Measurements from ENCODE around the gene LIPE. TPM values are rescaled to one million over a fixed set of nuclear protein-coding genes. Genes with fewer than 3 reads are reported as not detected.
A peak's percentile ranks its signal among the peaks of the same experiment; 100 is the strongest.

The LIPE gene
- total RNA-seq, 1 donor from 2014 or later, result 55.8 TPM

- Histone ChIP-seq H3K4me1 (peaks cover 36% of the 10 kb centered on the region), H3K36me3 (peaks cover 25% of the 10 kb centered on the region), H3K27me3 (ENCODE audit: low read depth) (no peaks in the 10 kb centered on the region), H3K9me3 (replicated peaks) (peaks cover 12% of the 10 kb centered on the region), H3K4me3 (no peak overlapping the region), H3K27ac (replicated peaks) (no peak overlapping the region)
- intact Hi-C loops (cut with micrococcal nuclease), result no loop called here
- DNase-seq, result no peak
- TF ChIP-seq CTCF (IDR thresholded peaks at IDR 0.05; ENCODE audit: borderline replicate concordance), result no peak
Measured at GRCh38 chr19:42368360-42368759, 58.8 kb downstream of the LIPE start.

DNA sequence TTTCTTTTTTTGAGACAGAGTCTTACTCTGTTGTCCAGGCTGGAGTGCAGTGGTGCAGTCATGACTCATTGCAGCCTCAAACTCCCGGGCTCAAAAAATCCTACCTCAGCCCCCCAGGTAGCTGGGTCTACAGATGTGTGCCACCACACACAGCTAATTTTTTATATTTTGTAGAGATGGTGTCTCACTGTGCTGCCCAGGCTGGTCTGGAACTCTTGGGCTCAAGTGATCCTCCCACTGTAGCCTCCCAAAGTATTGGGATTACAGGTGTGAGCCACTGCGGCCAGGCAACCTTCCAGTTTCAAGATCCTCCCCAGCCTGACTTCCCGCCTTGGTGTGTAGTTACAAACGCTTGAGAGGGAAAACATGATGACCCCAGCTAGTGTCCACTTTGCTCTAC is 59.3 kb downstream of the LIPE start:
- H3K36me3 ChIP-seq, result peaks cover 26% of the 10 kb centered on the region
- DNase-seq, result no peak
- H3K4me1 ChIP-seq, result peaks cover 36% of the 10 kb centered on the region
- TF ChIP-seq CTCF (IDR thresholded peaks at IDR 0.05; ENCODE audit: borderline replicate concordance), result no peak
- H3K27ac ChIP-seq (replicated peaks), result no peak overlapping the region
- intact Hi-C loops (cut with micrococcal nuclease), result no loop called here
- peaks cover 16% of the 10 kb centered on the region for H3K9me3 ChIP-seq (replicated peaks)
- no peaks in the 10 kb centered on the region for H3K27me3 ChIP-seq (ENCODE audit: low read depth)
- no peak overlapping the region for H3K4me3 ChIP-seq

DNA sequence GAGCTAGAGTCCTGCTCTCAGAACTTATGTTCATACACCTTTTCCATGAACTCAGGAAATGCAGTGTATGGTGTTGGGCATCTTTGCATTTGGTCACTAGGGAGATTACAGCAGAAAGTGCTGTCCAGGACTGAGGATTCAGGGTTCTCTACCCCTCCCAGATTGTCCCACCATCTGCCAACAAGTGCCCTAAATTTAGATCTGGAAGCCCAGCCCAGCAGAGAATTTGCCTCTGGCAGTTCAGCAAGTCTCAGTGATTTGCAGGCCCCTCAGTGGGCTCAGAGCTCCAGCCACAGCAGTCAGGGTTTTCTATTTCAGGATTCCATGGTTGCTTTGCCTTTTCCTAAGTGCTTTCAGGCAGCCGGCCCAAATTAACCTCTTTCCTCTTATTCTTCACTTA is 60.5 kb downstream of the LIPE start:
- no peak for DNase-seq
- Histone ChIP-seq H3K4me1 (peaks cover 36% of the 10 kb centered on the region), H3K36me3 (peaks cover 35% of the 10 kb centered on the region), H3K27ac (replicated peaks) (peak overlapping the region; percentile 82), H3K4me3 (no peak overlapping the region), H3K27me3 (ENCODE audit: low read depth) (no peaks in the 10 kb centered on the region), H3K9me3 (replicated peaks) (peaks cover 16% of the 10 kb centered on the region)
- TF ChIP-seq CTCF (IDR thresholded peaks at IDR 0.05; ENCODE audit: borderline replicate concordance), result no peak
- intact Hi-C loops (cut with micrococcal nuclease), result no loop called here

DNA sequence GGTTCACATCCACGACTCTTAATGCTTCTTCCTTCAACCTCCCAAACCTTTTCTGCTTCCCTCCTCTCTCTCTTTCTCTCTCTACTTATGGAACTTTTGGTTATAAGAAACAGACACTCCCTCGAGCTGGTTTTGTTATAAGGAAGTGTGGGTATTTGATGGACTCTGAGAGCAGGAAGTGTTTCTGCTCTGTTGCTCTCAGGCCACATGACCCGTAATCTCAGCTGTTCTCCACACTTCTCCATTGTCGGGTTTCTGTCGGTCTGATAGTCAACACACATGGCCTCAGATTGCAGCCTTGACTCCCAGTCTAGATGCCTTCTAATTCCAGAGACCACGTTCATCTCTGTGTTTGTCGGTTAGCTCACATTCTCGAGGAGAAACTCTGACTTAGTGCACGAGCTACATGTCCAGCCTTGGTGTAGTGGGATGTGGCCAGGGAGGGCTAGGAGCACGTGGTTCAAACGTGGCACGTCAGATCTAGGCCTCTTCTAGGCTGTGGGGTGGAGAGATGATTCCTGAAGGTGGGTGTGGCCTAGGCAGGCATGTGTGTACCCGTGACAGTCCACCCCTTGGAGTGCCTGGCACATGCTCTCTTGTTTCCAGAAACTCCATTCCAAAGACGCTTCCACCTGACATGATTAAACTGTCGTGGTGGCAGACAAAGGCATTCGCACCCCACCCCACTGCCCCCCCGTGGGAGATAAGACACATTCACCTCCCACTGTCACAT is 63.4 kb downstream of the LIPE start:
- Histone ChIP-seq H3K9me3 (replicated peaks) (peaks cover 16% of the 10 kb centered on the region), H3K36me3 (peaks cover 48% of the 10 kb centered on the region), H3K4me3 (no peak overlapping the region), H3K27me3 (ENCODE audit: low read depth) (no peaks in the 10 kb centered on the region), H3K27ac (replicated peaks) (peak overlapping the region; percentile 82), H3K4me1 (peaks cover 36% of the 10 kb centered on the region)
- no peak for DNase-seq
- intact Hi-C loops (cut with micrococcal nuclease), result no loop called here
- no peak for TF ChIP-seq CTCF (IDR thresholded peaks at IDR 0.05; ENCODE audit: borderline replicate concordance)

GRCh38 chr19:42362891-42363440 is 64.2 kb downstream of the LIPE start:
- Histone ChIP-seq H3K36me3 (peaks cover 54% of the 10 kb centered on the region), H3K9me3 (replicated peaks) (peaks cover 16% of the 10 kb centered on the region), H3K27ac (replicated peaks) (no peak overlapping the region), H3K27me3 (ENCODE audit: low read depth) (no peaks in the 10 kb centered on the region), H3K4me3 (no peak overlapping the region), H3K4me1 (peaks cover 36% of the 10 kb centered on the region)
- no peak for DNase-seq
- TF ChIP-seq CTCF (IDR thresholded peaks at IDR 0.05; ENCODE audit: borderline replicate concordance), result no peak
- intact Hi-C loops (cut with micrococcal nuclease), result no loop called here

Measured in left ventricle myocardium inferior (tissue), 1 donor.